Breast epithelium (tissue), 4 donors: ENCODE data around the gene ADGRG1. TPM values are rescaled to one million over a fixed set of nuclear protein-coding genes. Genes with fewer than 3 reads are reported as not detected.

ENCODE experiments used
- DNase-seq, 2 donors: peaks; one replicate each; pipeline ENCODE4 v3.0.0-alpha.2; 2019; ENCODE audit warnings: low spot score in 2 of 2
- H3K27ac ChIP-seq, 2 donors: fragments of 200-600 bp; sonication (generic) in 1 of 2; one replicate each; pipeline ENCODE4 v1.5.1; 2016 to 2019; ENCODE audit warnings: mild to moderate bottlenecking in 1 of 2
- H3K27me3 ChIP-seq, 2 donors: fragments of 200-600 bp; sonication (generic) in 1 of 2; one replicate each; pipeline versions ENCODE4 v1.5.1 to v1.6.0; 2017 to 2019; ENCODE audit warnings: control low read depth in 1 of 2, mild to moderate bottlenecking in 1 of 2
- H3K36me3 ChIP-seq: fragments of 200-600 bp; one replicate; pipeline ENCODE4 v1.5.1; 2019
- H3K4me1 ChIP-seq, 2 donors: fragments of 200-600 bp; sonication (generic); one replicate each; pipeline ENCODE4 v1.5.1; 2016 to 2019; ENCODE audit warnings: control low read depth in 1 of 2
- H3K4me3 ChIP-seq, 3 donors: fragments of 200-600 bp; sonication (generic); 1 replicate in 2 of 3; 2 replicates in 1 of 3; pipeline ENCODE4 v1.5.1; 2016 to 2019; ENCODE audit warnings: mild to moderate bottlenecking in 3 of 3, moderate library complexity in 2 of 3
- H3K9me3 ChIP-seq, 2 donors: fragments of 200-600 bp; sonication (generic) in 1 of 2; one replicate each; pipeline ENCODE4 v1.5.1; 2016 to 2019; ENCODE audit warnings: control low read depth in 1 of 2
- CTCF ChIP-seq, 3 donors: fragments of 450-650 bp; IDR thresholded peaks; one replicate each; pipeline ENCODE4 v1.5.1; 2016 to 2017; ENCODE audit warnings: antibody characterized with exemption in 3 of 3, mild to moderate bottlenecking in 3 of 3, moderate library complexity in 3 of 3
- POLR2A ChIP-seq: fragments of 450-650 bp; IDR thresholded peaks from one replicate; pipeline ENCODE4 v1.6.1; 2016; ENCODE audit warnings: antibody characterized with exemption, mild to moderate bottlenecking, moderate library complexity
- POLR2AphosphoS5 ChIP-seq, 3 donors: sonication (generic); formaldehyde crosslinking; IDR thresholded peaks; one replicate each; pipeline ENCODE4 v1.6.1; 2017; ENCODE audit warnings: antibody characterized with exemption in 3 of 3
- intact Hi-C: fragments of 100-400 bp; cut with DNase I; formaldehyde crosslinking; loops from one replicate; pipeline ENCODE4 v1.15.1; 2023; ENCODE audit warnings: low total_unique reads
- total RNA-seq, 3 donors: library from RNA; depleted of rRNA; stranded (reverse); fragments of >200 nt; gene quantifications; one replicate each; pipeline ENCODE4 v1.1.0, GENCODE V29; 2016

ADGRG1 gene
- total RNA-seq, 3 donors from 2014 or later: 9.4 to 54.1 (median 34.0) TPM

DNA sequence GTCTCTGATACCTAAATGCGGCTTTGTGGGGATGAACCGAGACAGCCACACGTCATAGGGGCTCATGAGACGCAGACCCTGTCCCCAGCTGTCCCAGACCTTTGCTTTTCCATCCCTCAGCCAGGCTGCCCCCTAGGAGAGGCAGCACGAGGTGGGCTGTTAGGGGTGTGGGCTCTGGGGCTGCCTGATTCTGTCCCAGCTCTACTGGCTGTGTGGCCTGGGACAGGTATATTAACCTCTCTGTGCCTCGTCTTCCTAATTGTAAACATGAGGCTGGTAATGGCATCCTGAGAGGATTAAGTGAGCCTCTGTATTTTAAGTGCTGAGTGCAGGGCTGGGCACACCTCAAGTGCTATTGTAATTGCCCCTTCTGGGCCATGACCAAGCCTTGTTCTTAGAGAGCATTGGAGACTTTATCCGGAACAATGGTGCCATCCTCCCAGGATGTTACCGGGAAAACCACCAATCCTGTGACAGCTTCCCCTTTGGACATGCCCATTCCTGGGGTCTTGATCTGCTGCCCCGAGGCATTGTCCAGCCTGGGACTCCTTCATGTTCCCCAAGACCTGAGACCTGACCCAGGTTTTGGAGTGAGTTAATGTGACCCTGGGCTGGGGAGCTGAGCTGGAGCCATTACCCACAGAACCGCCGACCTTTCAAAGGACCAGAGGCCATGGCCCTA, 5.1 kb downstream of the ADGRG1 start:
- H3K36me3 ChIP-seq: no peaks in the 10 kb centered on the region
- TF ChIP-seq POLR2A: no peak
- TF ChIP-seq POLR2AphosphoS5 (IDR thresholded peaks at IDR 0.05): no peak
- no peak for TF ChIP-seq CTCF (IDR thresholded peaks at IDR 0.05)
- no peak for DNase-seq
- H3K4me3 ChIP-seq: no peak overlapping the region
- intact Hi-C loops: no loop called here
- H3K27ac ChIP-seq: peak overlapping the region; percentile 81 to 83
- no peaks in the 10 kb centered on the region for H3K27me3 ChIP-seq
- peaks cover 1 to 33% of the 10 kb centered on the region in 2 donors for H3K4me1 ChIP-seq
- no peaks in the 10 kb centered on the region for H3K9me3 ChIP-seq

DNA sequence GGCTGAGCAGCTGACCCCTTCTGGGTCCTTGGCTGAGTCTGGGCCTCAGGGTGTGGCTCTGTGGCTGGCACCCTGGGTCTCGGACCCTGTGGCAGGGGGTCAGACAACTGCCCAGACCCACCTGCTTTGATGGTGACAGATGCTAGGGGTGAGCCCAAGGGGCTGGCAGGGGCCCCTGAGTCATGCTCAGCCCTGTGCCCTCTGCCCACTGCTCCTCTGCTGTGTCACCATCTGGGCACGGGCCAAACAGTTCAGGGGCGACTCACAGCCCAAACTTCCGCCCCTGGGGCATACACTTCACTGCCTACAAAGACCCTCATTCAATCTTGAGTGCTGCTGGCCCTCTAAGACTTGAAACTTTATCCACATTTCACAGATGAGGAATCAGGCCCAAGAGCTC, 5.7 kb downstream of the ADGRG1 start:
- H3K4me3 ChIP-seq: no peak overlapping the region
- TF ChIP-seq POLR2A: no peak
- TF ChIP-seq POLR2AphosphoS5 (IDR thresholded peaks at IDR 0.05): no peak
- TF ChIP-seq CTCF (IDR thresholded peaks at IDR 0.05): no peak
- peak overlapping the region; percentile 81 to 83 for H3K27ac ChIP-seq
- no peaks in the 10 kb centered on the region for H3K27me3 ChIP-seq
- H3K9me3 ChIP-seq: no peaks in the 10 kb centered on the region
- no peak for DNase-seq
- intact Hi-C loops: no loop called here
- peaks cover 0 to 33% of the 10 kb centered on the region in 2 donors for H3K4me1 ChIP-seq
- no peaks in the 10 kb centered on the region for H3K36me3 ChIP-seq

- DNase-seq: no peak
- H3K4me1 ChIP-seq: peaks cover 0 to 33% of the 10 kb centered on the region in 2 donors
Observed at GRCh38 chr16:57635266-57636097, 7.1 kb downstream of the ADGRG1 start.

DNA sequence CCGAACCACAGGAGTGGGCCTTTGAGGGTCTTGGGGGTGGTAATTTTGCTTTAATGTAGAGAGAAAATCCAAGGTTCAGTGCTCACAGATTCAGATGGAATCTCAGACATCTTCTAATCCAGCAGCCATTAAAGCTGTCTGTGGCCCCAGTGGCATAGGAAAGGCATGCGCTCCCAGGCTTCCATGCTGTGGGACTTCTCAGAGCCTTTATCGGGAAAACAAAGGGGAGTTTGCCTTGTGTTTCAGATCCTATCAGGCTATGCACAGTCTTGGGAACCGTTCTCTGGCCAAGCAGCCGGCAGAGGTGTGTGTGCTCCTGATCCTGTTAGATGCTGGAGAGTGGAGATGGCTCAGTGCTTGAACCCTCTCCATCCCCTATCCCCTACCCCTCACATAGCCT, 7.8 kb downstream of the ADGRG1 start:
- no peaks in the 10 kb centered on the region for H3K9me3 ChIP-seq
- H3K4me3 ChIP-seq: no peak overlapping the region
- H3K27ac ChIP-seq: peak overlapping the region; percentile 81 to 83
- H3K4me1 ChIP-seq: peaks cover 0 to 33% of the 10 kb centered on the region in 2 donors
- no peak for DNase-seq
- no peaks in the 10 kb centered on the region for H3K27me3 ChIP-seq
- intact Hi-C loops: no loop called here
- H3K36me3 ChIP-seq: no peaks in the 10 kb centered on the region
- TF ChIP-seq POLR2A (no peak), CTCF (IDR thresholded peaks at IDR 0.05) (no peak), POLR2AphosphoS5 (IDR thresholded peaks at IDR 0.05) (no peak)

More at GRCh38 chr16:57635266-57636097, 7.1 kb downstream of the ADGRG1 start:
- Histone ChIP-seq H3K36me3 (no peaks in the 10 kb centered on the region), H3K4me3 (no peak overlapping the region), H3K9me3 (no peaks in the 10 kb centered on the region), H3K27me3 (no peaks in the 10 kb centered on the region), H3K27ac (peak overlapping the region; percentile 81 to 83)
- intact Hi-C loops: no loop called here
- no peak for TF ChIP-seq CTCF (IDR thresholded peaks at IDR 0.05)
- no peak for TF ChIP-seq POLR2AphosphoS5 (IDR thresholded peaks at IDR 0.05)
- no peak for TF ChIP-seq POLR2A

GRCh38 chr16:57637020-57637419, 8.6 kb downstream of the ADGRG1 start:
- Histone ChIP-seq H3K9me3 (no peaks in the 10 kb centered on the region), H3K36me3 (no peaks in the 10 kb centered on the region), H3K27me3 (no peaks in the 10 kb centered on the region), H3K4me3 (no peak overlapping the region), H3K4me1 (peaks cover 0 to 33% of the 10 kb centered on the region in 2 donors), H3K27ac (peak overlapping the region; percentile 81 to 83)
- DNase-seq: peak in 1 of 2 donors; percentile 60
- intact Hi-C loops: no loop called here
- TF ChIP-seq CTCF (IDR thresholded peaks at IDR 0.05) (no peak), POLR2A (no peak), POLR2AphosphoS5 (IDR thresholded peaks at IDR 0.05) (no peak)
